Iris pigment epithelial cell (primary cell): ENCODE results near the gene TIMM22.
"Not testable (repeated sequence)": the region's sequence is repeated elsewhere in the genome, so short reads cannot be mapped to it uniquely, and the experiment has no call there.

Experiments used
- DNase-seq: peaks from one replicate; pipeline ENCODE4 v3.0.0-alpha.2; 2011; ENCODE audit warnings: low read depth

The TIMM22 gene

DNA sequence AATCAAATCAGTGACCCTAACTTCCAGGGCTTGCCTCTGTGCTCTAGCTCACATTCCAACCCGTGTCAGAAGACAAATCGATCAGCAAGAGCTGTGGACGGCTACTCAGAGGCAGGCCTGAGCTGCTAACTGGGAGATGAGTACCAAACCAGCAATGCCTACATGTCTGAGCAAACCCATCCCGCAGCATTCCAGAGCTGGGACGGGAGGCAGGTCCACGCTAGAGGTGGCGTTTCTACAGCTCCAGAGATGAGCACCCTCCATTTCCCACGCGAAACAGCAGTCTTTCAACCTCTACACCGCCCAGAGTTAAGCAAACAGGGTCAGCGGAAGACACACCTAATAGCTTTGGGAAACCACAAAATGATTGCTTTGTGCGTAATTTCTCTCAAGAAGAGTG, 23.9 kb upstream of the TIMM22 start:
- no peak for DNase-seq

DNA sequence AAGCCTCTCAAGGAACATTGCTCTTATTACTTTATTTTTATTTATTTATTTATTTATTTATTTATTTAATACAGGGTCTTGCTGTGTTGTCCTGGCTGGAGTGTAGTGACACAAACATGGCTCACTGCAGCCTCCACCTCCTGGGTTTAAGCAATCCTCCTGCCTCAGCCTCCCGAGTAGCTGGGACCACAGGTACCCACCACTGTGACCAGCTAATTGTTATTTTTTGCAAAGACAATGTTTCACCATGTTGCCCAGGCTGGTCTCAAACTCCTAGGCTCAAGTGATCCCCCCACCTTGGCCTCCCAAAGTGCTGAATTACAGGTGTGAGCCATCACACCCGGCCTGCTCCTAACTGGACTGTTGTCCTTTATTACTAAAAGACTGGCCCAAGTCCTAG, 22.2 kb upstream of the TIMM22 start:
- DNase-seq: not testable (repeated sequence)

DNA sequence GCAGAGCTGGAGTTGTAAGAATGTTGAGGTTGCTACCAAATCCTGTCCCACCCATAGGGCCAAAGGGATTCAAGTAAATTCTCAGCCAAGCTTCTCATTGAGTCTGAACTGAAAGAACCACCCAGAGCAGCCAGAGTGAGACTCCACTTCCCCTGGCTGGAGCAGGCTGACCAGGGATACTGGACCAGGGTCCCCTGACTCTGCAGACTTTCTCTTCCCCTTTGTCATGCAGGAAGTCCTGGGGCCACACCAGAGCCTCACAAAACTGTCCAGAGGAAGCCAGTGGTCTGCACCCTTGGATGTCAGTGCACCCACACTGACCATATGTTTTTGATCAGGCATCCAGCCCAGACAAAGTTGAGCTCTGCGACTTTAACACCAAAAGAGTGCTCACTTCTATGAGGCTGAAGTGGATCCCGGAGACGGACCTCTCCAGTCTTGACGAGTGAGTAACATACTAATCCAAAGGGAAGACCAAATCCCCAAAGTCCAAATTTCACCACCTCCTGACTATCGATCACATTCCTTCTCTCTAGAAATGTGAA, 21.5 kb upstream of the TIMM22 start:
- DNase-seq: peak; percentile 20

DNA sequence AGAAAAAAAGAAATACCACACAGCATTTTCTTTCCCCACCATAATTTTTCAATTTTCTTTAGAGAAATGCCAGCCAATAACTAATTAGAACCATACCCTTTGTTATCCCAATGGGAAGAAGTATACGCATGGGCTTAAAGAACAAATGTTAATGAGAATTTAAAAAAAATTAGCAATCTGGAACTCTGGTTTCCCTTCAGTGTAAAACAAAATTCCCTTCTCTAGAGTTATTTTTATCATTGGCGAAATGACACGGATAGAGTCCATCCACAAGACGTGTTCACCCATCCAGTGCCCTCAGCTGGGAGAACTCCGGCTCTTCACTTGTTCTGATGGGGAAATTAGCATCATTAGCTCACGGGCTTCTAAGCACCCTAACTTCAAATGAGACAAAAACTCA, 20.6 kb upstream of the TIMM22 start:
- DNase-seq: no peak

DNA sequence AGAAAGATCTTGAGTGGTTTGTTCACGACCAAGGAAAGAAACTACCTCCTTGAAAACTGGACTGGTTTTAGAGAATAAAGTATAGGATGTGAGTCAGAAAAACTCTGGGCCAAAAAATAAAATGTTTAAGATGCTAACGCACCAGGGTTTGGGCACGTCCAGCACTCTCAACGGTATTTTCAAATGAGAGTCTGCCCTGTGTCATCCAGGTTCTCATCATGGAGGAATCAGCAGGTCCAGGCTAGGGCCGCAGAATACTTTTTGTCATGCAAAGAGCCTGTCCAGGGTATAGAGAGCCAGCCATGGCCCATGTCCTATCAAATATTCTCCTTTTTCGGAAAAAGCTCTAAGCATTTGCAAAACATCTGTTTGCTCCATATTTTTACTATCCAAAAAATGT, 19.8 kb upstream of the TIMM22 start:
- peak; percentile 31 for DNase-seq

DNA sequence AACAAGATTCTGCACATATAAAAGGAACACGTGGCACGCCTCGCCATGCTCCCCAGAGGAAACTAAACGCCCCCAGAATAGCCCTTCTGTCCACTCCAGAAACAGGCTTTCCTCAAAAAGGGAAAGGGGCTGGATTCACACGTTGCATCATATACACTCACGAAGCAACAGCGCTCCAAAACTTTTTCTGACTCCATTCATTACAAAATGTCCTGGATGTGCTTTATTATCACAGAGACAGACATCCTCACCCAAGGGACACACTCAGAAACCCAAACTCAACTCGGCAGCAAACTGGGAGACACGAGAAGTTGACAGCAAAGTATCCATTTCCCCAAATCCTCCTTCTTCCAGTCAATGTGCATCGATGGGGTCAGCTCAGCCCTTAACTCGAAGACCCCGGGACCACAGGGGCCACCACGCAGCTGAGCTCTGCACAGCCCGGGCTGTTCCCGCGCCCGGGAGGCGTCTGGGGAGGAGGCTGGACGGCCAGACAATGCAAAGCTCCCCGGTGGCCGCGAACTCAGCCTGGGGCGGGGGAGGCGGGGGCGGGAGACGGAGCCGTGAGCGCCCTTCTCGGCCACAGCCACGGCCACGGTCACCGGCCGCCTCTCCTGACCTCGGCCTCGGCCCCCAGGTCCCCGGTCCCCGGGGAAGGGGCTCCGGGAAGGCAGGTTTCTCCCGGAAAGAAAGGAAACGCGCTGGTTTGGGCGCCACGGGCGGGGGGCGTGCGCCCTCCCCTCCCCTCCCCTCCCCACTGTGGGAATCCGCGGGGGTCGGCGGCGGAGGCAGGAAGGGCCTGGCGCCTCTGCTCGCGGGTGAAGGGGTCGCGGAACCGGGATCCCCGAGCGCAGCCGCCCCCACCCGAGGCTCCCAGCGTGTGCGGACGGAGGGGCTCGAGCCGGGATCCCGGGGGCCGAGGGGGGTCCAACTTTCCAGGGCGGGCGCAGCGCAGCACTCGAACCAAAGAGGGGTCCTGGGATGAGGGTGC, 18.5 kb upstream of the TIMM22 start:
- peak; percentile 36 for DNase-seq

DNA sequence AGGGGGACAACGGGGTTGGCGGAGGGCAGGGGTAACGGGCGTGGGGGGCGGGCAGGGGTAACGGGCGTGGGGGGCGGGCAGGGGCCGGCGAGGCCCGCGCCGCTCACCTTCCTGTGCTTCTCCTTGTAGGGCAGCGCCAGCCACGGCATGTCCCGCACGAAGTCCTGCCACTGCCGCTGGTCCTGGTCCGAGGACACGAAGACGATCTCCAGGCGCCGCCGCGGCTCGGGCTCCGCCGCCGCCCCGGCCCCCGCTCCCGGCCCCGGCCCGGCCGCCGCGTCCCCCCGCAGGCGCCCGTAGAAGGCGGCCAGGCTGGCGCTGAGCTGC, 17.8 kb upstream of the TIMM22 start:
- DNase-seq: no peak

DNA sequence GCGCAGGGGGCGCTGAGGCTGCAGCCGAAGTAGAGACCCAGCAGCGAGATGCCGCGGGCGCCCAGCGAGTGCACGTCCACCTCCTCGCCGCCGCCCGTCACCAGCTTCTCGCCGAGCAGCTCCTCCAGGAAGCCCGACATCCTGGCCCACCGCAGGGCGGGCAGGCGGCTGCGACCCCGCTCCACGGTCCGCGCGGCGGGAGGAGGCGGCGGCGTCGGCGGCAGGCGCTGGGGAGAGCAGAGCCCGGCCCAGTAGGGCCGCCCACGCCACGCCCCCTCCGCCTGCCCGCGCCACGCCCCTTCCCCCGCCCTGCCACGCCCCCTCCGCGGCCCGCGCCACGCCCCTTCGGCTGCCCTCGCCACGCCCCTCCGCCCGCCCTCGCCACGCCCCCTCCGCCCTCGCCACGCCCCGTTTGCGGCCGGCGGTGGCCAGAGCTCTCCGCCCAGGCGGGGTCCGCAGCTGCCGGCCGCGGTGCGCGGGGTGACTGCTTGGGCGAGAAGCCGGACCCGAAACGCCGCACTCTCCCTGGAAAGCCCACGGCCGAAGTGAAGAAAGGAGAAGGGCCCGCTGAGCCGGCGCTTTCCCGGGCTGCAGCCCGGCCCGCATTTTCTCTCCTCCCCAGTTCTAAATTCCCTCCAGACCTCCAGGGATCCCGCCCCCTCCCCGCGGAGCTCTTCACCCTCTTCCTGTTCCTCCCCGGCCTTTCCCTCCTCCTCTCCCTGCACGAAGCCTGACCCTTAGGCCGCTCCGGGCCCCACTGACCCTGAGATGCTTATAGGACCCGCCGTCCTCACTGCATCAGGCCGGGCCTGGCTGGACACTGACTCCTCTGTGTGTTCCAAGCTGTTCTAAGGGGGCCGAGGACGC, 17.2 kb upstream of the TIMM22 start, which contains the start of gene NXN:
Gene NXN, minus strand, starts transcription at position 238 of the 867 bp plus-strand sequence.
- DNase-seq: peak; percentile 65

DNA sequence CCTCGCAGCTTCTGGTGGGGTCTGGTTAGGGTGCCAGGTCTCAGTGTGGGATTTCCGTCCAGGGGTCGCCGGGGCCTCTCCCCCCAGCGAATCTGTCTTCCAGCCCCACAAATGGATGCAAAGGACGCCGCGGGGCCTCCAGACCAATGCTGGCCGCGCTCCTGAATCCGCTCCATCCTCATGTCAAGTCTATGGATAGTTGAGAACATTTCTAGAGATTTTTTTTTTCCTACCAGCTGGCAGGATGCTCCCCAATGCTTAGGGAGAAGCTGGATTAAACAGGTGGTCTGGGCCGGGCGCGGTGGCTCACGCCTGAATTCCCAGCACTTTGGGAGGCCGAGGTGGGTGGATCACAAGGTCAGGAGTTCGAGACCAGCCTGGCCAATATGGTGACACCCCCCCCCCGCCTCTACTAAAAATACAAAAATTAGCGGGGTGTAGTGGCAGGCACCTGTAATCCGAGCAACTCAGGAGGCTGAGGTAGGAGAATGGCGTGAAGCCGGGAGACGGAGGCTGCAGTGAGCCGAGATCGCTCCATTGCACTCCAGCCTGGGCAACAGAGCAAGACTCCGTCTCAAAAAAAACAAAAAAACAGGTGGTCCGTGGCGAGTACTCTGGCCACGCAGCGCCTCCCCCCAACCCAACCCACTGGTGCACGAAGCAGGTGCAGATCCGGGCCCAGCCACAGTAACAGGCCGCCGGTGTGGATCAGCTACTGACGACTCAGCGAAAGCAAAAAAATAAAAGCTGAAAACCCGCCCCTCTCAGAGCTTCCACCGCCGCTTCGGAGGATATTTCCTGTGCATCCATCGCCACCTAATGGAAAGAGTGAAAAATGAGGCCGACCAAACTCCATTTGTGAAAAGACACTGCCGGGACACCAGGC, 16.3 kb upstream of the TIMM22 start:
- peak; percentile 84 for DNase-seq

DNA sequence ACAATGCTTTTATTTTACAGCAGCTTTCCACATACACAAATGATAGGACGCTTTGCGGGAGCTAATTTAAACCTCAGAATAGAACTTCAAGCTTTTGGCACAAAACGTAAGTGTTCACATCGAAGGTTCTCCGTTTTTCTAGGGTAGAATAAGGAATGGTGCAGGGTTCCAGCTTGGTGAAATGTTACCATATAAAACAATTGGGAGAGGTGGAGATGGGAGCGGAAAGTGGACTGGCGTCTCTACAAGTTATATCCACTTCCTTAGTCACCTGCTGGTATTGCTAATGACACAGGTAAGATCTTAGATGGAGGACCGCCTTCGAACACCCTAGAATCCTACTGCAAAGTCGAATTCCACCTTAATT, 15.7 kb upstream of the TIMM22 start:
- no peak for DNase-seq

DNA sequence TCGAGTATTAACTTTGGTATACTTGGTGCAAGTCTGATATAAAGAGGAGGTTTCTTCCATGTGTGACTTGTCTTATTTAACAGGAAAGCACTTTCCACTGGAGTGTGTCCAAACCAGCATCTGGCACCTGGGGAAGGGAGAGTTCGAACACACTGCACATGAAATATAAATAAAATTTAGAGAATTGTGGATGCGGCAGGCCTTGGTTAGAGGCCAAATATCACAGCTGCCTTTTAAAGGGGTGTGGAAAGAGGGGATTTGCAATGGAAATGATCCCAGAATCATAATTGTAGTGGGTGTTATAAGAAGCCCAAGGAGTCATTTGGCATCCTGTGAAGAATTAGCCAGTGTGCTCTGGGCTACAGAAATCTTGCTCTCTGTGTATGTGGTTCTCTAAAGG, 13.0 kb upstream of the TIMM22 start:
- no peak for DNase-seq

DNA sequence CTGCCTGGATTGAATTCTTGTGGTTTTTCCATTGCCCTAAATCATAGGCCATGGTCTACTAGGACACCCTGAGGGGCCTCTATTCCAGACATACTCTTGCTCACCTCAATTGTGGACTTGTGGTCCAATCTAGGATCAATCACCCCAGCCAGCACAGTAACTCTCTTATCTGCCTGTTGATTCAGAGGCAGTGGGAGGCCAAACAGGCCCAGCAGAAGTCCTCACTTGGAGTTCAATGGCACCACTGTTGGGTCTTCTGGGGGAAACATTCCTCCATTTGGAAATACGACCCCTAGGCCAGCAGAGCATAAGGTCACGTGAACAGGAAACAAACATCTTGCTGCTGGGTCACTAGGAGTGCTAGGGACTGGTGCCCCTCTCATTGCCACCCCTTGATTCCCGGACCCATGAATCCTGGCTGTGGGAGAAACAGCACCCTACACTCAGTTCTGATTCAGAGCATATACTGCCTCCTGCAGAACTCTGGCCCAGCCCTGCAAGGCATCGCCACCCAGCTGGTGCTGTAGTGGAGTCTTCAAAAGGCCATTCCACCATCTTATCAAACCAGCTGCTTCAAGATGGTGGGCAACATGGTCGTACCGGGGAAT, 10.5 kb upstream of the TIMM22 start:
- DNase-seq: no peak

DNA sequence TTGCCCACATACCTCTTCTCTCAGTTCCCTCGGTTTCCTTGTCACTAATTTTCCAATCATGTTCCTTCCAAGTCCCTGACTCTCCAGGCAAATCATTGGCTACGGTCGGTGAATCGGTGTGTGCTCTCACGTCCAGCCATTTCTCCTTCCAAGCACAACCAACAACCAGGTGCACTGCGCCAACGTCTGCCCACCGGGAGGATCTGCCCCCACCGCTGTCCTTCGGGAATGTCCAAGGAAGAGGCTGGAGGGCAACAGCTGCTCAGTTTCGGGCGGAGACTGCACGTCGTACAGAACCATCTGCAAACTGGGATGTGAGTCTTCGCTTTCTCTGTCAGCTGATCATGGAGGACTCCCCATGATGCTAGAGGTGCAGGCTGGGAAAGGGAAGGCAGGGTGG, 9.0 kb upstream of the TIMM22 start:
- DNase-seq: no peak

DNA sequence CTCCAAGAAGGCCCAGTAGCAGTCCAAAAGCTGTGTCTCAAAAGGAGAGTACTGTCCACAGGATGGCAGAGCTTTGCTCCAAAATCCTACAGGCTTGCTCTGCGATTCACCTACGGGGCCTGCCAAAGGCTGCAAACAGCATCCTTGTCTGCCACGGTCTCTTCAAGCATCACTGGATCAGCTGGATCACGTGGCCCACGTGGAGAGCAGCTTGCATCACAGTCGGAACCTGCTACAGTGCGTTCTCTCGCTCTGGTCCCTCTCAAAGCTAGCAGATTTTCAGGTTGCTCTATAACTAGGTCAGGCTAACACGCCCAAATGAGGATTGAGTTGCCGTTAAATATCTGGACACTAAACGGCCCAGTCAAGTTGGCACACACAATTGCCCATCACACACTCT, 8.4 kb upstream of the TIMM22 start:
- DNase-seq: no peak

DNA sequence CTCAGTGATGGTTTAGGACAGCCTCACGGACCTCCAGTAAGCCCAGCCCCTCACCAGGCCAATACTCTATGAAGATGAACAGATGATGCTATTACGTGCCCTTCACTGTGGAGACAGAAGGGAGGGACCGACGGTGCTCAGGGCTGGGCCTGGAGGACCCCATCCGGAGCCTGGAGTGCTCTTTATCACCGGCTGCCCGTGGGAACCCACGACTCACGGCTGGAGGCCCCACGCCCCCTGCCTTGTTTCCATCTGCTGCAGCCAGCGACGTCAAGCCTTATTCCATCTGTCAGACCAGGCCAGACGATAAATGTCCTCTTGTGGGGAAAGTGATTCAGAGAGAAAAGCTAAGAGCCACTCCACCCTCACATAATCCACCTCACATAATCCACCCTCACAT, 4.0 kb upstream of the TIMM22 start:
- DNase-seq: no peak

DNA sequence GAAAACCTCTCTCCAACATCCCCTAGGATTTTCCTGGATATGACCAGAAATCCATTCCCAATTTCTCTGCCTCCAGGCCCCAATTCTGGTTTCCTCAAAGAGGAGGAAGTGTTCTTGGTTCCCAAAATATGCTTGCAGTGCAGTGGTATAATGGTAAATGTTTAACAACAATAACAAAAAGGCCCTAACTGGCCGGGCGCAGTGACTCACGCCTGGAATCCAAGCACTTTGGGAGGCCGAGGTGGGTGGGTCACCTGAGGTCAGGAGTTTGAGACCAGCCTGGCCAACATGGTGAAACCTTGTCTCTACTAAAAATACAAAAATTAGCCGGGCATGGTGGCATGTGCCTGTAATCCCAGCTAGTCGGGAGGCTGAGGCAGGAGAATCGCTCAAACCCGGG, 1.6 kb upstream of the TIMM22 start:
- DNase-seq: not testable (repeated sequence)

DNA sequence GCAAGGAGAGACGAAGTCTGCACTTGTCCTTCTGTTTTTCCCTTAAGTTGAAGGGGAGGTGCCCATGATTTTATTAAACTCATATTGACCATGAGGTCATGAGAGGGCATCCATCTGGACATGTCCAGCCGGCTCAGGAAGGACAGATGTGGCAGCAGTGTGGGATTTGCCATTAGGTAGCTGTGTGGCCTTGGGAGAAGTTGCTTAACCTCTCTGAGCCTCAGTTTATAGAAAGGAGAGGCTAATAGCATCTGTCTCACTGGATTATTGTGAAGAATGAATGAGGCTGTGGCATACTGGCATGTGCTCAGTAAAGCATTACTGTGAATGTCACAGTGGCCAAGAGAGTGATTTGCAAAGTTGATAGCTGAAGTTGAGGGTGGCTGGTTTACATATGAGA, 1.2 kb downstream of the TIMM22 start:
- DNase-seq: no peak

DNA sequence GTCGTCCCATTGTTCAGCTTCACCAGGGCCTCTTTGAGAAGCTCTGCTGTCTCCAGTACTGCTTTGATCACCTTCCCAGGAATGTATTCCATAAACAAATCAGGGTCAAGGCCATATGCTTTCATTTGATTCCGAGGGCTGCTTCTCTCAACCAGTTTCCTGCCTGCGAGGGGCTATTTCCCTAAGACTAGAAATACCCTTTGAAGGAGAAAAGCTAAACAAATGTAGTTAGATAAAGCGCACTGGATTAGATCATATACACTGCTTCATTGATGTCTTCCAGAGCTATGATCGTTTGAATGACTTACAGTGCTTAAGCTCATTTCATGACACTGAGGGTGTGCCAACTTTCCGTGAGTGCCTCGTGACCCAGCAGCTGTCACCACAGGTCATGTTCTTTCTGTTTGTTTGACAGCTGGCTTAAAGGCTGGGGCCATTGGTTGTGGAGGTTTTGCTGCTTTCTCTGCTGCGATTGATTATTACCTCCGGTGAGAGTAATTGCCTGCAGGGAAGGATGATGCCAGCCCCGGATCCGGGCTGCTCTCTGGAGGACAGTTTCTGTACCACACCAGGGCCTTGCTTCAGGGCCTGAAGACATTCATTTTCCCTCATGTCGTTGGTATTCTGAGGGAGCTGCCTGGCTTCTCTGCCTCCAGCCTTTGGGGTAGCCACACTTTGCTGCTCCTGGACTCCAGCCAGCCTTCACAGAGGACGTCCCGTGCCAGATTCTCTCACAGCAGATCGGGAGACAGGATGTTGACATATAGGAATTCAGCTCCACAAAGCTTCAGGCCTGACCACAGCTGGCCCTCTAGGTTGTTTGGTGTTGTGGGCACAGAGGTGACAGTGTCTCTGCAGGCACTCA, 3.9 kb downstream of the TIMM22 start:
- peak; percentile 68 for DNase-seq

DNA sequence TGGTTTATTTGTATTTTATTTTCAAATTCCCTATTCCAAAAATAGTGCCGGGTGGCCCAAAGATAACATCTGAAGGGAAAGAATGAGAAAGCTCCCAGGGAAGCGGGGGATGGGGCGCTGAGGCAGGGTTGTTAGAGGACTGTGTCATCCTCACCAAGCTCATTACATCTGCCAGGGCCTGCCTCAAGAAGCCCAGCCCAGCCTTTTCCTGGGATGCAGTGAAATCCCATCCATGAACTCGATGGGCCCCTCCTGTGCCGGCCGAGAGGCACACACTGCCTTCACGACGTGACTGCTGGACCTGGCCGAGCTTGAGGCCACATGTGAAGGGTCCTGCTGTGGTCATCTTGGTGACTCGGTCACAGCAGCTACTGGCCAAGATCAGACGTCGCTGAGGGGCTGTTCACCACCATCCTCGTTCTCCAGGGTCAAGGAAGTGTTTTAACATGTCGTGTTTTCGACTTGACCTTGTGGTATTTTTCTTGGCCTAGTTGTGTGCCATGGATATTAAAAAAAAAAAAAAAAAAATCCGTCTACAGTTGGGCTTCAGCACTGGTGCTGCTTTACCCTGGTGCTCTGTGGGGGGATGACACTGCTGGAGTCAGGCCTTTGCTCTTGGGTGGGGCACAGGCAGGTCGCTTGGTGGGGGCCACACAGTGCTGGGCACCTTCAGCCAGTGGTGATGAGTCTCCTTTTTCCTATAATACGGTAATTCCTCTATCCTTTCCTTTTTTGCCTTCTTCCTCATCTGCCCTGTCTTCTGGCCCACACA, 4.9 kb downstream of the TIMM22 start:
- DNase-seq: peak; percentile 67

DNA sequence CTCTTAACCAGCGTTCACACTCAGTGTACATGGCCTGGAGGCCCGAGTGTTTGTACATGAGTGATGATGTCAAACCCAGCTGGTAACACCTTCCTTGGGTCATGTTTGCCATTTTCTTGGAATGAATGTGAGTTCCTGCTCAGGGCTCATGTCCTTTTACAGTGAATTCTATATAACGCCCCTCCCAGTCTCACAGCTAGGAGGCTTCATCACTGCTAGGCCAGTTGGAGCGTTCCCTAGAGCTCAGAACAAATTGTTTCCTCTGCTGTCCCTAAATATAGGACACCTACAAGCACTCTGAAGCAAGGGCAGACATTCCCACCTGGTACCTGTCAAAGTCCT, 5.5 kb downstream of the TIMM22 start:
- DNase-seq: peak; percentile 43
